Measurements from ENCODE around the gene MTCH2.
"Not testable (repeated sequence)": the region's sequence is repeated elsewhere in the genome, so short reads cannot be mapped to it uniquely, and the experiment has no call there.

MTCH2 gene
- 16.6 to 24.4 (median 18.6) reads per million in 3 donors for total RNA-seq

DNA sequence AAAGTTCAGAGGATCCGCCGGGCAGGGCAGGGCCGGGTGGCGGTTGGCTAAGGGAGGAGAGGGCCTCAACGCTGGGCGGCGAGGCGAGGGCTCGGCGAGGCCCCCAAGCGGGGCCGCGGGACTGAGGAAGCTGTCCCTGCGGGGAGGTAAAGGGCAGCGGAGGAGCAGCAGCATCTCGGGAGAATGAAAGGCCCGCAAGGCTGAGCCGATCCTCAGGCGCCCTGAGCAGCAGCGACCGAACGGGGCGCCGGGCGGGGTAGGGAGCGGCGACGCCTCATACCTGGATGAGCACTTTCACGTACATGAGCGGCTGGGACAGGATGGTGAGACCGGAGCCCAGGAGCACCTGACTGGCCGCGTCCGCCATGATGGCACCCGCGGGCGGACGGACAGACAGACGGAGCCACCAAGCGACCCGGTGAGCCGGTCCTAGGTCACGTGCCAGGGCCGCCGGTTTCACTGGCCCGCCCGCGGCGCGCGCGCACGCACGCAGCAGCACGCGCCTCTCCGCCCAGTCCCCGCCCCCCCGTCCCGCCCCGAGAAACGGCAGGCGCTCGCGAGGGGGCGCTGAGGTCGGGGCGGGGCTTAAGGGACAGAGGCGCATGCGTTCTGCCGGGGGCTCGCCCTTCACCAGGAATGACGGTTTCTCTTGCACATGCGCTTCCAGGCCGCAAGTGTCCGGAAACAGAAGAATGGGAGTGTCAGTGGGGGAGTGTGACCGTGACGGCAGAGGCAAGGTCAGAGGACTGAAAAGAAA is at the start of gene MTCH2:
Gene MTCH2, minus strand, starts transcription at position 461 of the 757 bp plus-strand sequence. Its CDS starts 94 bp downstream, at position 367.
- Histone ChIP-seq H3K4me1 (ENCODE audit: control insufficient read depth, insufficient read depth, low read length, poor library complexity, severe bottlenecking) (peaks cover 7% of the 10 kb centered on the region), H3K4me3 (ENCODE audit: insufficient read depth, low read depth, low read length, poor library complexity, severe bottlenecking) (peak within 1 kb of the TSS; percentile 66), H3K27ac (ENCODE audit: insufficient read depth, low read length, poor library complexity, severe bottlenecking) (peak within 1 kb of the TSS; percentile 80), H3K9me3 (ENCODE audit: control insufficient read depth, low read length) (no peaks in the 10 kb centered on the region), H3K36me3 (ENCODE audit: control insufficient read depth, insufficient read depth, low read length) (peaks cover 10% of the 10 kb centered on the region), H3K27me3 (replicated peaks; ENCODE audit: control insufficient read depth, insufficient read depth, low read length, poor library complexity, severe bottlenecking) (no peaks in the 10 kb centered on the region)
- DNase-seq: peak; percentile 93 to 94 (median 94)

DNA sequence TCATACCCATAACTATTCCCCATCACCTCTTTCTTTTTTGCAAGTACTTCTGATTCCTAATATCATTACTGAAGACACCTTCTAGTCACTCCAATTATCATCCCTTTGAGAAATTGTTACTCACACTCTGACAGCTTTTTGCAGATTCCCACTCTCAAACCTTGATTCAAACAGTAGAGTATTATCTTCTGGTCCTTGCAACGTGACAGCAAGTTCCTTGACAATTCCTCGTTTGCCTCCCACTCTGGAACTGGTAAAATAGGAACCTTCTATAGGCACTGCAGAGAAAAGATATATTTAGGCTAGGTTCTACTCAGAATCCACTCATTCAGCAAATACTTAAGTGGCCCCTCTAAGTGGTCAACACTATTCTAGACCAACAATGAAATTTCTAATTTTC is 49.6 kb upstream of the MTCH2 start:
- no peak for DNase-seq
- H3K36me3 ChIP-seq (ENCODE audit: control insufficient read depth, insufficient read depth, low read length): no peaks in the 10 kb centered on the region

DNA sequence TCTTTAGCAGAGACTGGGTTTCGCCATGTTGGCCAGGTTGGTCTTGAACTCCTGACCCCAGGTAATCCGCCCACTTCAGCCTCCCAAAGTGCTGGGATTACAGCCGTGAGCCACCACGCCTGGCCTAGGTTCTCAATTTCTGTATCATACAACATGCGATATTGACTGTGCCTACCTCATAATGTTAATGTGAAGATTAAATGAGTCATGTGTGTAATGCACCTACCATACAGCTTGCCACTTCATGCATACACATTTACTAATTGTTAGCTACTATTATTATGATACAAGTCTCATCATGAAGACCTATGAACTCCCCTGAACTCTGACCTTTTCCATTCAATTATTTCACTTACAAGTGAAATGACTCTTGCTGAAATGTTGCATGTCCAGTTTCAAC is 47.1 kb upstream of the MTCH2 start:
- Histone ChIP-seq H3K9me3 (ENCODE audit: control insufficient read depth, low read length) (no peaks in the 10 kb centered on the region), H3K4me3 (ENCODE audit: insufficient read depth, low read depth, low read length, poor library complexity, severe bottlenecking) (no peak overlapping the region), H3K36me3 (ENCODE audit: control insufficient read depth, insufficient read depth, low read length) (no peaks in the 10 kb centered on the region), H3K27me3 (replicated peaks; ENCODE audit: control insufficient read depth, insufficient read depth, low read length, poor library complexity, severe bottlenecking) (no peaks in the 10 kb centered on the region), H3K27ac (ENCODE audit: insufficient read depth, low read length, poor library complexity, severe bottlenecking) (no peak overlapping the region), H3K4me1 (ENCODE audit: control insufficient read depth, insufficient read depth, low read length, poor library complexity, severe bottlenecking) (no peaks in the 10 kb centered on the region)
- no peak for DNase-seq

More for the DNA sequence above, 49.6 kb upstream of the MTCH2 start:
- Histone ChIP-seq H3K4me3 (ENCODE audit: insufficient read depth, low read depth, low read length, poor library complexity, severe bottlenecking) (no peak overlapping the region), H3K27ac (ENCODE audit: insufficient read depth, low read length, poor library complexity, severe bottlenecking) (no peak overlapping the region), H3K9me3 (ENCODE audit: control insufficient read depth, low read length) (no peaks in the 10 kb centered on the region), H3K4me1 (ENCODE audit: control insufficient read depth, insufficient read depth, low read length, poor library complexity, severe bottlenecking) (no peaks in the 10 kb centered on the region), H3K27me3 (replicated peaks; ENCODE audit: control insufficient read depth, insufficient read depth, low read length, poor library complexity, severe bottlenecking) (no peaks in the 10 kb centered on the region)

DNA sequence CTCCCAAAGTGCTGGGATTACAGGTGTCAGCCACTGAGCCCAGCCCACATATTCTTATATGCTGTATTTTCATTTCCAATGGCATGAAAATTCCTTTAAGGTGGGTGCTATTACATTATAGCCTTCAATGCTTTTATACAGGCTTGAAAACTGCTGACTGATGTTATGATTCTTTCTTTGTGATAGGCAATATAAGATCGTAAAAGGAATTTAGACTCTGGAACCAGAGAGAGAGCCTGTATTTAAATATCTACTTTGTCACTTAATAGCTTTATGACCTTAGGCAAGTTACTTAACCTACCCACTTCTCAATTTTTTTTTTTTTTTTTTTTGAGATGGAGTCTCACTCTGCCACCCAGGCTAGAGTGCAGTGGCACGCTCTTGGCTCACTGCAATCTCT is 46.6 kb upstream of the MTCH2 start:
- no peaks in the 10 kb centered on the region for H3K4me1 ChIP-seq (ENCODE audit: control insufficient read depth, insufficient read depth, low read length, poor library complexity, severe bottlenecking)
- H3K36me3 ChIP-seq (ENCODE audit: control insufficient read depth, insufficient read depth, low read length): no peaks in the 10 kb centered on the region
- H3K27me3 ChIP-seq (replicated peaks; ENCODE audit: control insufficient read depth, insufficient read depth, low read length, poor library complexity, severe bottlenecking): no peaks in the 10 kb centered on the region
- H3K9me3 ChIP-seq (ENCODE audit: control insufficient read depth, low read length): no peaks in the 10 kb centered on the region
- no peak overlapping the region for H3K4me3 ChIP-seq (ENCODE audit: insufficient read depth, low read depth, low read length, poor library complexity, severe bottlenecking)
- no peak overlapping the region for H3K27ac ChIP-seq (ENCODE audit: insufficient read depth, low read length, poor library complexity, severe bottlenecking)
- no peak for DNase-seq

DNA sequence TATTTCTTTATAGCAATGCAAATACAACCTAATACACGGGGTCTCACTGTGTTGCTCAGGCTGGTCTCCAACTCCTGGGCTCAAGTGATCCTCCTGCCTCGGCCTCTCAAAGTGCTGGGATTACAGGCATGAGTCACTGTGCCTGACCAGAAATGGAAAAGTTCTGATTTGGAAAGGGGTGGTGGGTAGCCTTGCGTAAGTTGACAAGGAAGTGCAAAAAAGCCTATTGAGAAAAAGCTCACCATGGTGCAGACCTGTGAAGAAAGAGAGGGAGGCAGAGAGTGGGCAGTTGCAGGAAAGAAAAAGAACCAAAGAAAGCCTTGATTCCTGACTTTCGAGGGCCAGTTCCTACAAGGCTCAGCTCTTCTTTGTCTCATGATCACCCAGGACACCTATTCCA is 45.8 kb upstream of the MTCH2 start:
- no peaks in the 10 kb centered on the region for H3K36me3 ChIP-seq (ENCODE audit: control insufficient read depth, insufficient read depth, low read length)
- no peak for DNase-seq
- no peak overlapping the region for H3K27ac ChIP-seq (ENCODE audit: insufficient read depth, low read length, poor library complexity, severe bottlenecking)
- H3K4me1 ChIP-seq (ENCODE audit: control insufficient read depth, insufficient read depth, low read length, poor library complexity, severe bottlenecking): no peaks in the 10 kb centered on the region
- H3K9me3 ChIP-seq (ENCODE audit: control insufficient read depth, low read length): no peaks in the 10 kb centered on the region
- H3K4me3 ChIP-seq (ENCODE audit: insufficient read depth, low read depth, low read length, poor library complexity, severe bottlenecking): no peak overlapping the region
- no peaks in the 10 kb centered on the region for H3K27me3 ChIP-seq (replicated peaks; ENCODE audit: control insufficient read depth, insufficient read depth, low read length, poor library complexity, severe bottlenecking)

DNA sequence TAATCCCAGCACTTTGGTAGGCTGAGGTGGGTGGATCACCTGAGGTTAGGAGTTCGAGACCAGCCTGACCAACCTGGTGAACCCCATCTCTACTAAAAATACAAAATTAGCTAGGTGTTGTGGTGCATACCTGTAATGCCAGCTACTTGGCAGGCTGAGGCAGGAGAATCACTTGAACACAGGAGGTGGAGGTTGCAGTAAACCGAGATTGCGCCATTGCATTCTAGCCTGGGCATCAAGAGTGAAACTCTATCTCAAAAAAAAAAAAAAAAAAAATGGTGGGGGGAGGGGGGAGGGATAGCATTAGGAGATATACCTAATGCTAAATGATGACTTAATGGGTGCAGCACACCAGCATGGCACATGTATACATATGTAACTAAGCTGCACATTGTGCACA is 44.3 kb upstream of the MTCH2 start:
- not testable (repeated sequence) for H3K9me3 ChIP-seq (ENCODE audit: control insufficient read depth, low read length); DNase-seq; H3K36me3 ChIP-seq (ENCODE audit: control insufficient read depth, insufficient read depth, low read length); H3K27ac ChIP-seq (ENCODE audit: insufficient read depth, low read length, poor library complexity, severe bottlenecking); H3K4me3 ChIP-seq (ENCODE audit: insufficient read depth, low read depth, low read length, poor library complexity, severe bottlenecking); H3K27me3 ChIP-seq (replicated peaks; ENCODE audit: control insufficient read depth, insufficient read depth, low read length, poor library complexity, severe bottlenecking); H3K4me1 ChIP-seq (ENCODE audit: control insufficient read depth, insufficient read depth, low read length, poor library complexity, severe bottlenecking)

DNA sequence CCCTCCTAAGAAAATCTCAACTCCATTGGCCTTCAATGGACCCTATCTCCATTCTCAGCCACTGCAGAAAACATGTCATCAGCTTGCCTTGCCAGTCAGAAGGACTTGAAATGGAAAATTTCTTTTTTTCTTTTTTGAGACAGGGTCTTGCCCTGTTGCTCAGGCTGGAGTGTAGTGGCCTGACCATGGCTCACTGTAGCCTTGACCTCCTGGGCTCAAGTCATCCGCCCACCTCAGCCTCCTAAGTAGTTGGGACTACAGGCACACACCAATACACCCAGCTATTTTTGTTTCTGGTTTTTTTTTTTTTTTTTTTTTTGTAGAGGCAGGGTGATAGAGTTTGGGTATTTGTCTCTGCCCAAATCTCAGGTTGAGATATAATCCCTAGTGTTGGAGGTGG is 43.8 kb upstream of the MTCH2 start:
- Histone ChIP-seq H3K9me3 (ENCODE audit: control insufficient read depth, low read length) (no peaks in the 10 kb centered on the region), H3K36me3 (ENCODE audit: control insufficient read depth, insufficient read depth, low read length) (no peaks in the 10 kb centered on the region), H3K4me1 (ENCODE audit: control insufficient read depth, insufficient read depth, low read length, poor library complexity, severe bottlenecking) (no peaks in the 10 kb centered on the region), H3K4me3 (ENCODE audit: insufficient read depth, low read depth, low read length, poor library complexity, severe bottlenecking) (no peak overlapping the region), H3K27me3 (replicated peaks; ENCODE audit: control insufficient read depth, insufficient read depth, low read length, poor library complexity, severe bottlenecking) (no peaks in the 10 kb centered on the region), H3K27ac (ENCODE audit: insufficient read depth, low read length, poor library complexity, severe bottlenecking) (no peak overlapping the region)
- no peak for DNase-seq

DNA sequence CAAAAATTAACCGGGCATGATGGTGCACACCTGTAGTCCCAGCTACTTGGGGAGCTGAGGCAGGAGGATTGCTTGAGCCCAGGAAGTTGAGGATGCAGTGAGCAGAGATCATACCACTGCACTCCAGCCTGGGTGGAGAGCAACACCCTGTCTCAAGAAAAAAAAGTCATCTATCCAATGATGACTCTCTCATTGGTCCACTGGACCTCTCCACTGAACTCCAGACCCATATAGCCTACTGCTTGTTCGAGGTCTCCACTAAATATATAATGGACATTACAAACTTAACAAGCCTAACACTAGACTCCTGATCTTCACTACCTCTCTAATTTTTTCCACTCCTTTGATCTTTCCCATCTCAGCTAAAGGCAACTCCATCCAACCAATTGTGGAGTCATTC is 33.5 kb upstream of the MTCH2 start:
- no peak overlapping the region for H3K4me3 ChIP-seq (ENCODE audit: insufficient read depth, low read depth, low read length, poor library complexity, severe bottlenecking)
- no peak for DNase-seq
- no peaks in the 10 kb centered on the region for H3K36me3 ChIP-seq (ENCODE audit: control insufficient read depth, insufficient read depth, low read length)
- no peaks in the 10 kb centered on the region for H3K4me1 ChIP-seq (ENCODE audit: control insufficient read depth, insufficient read depth, low read length, poor library complexity, severe bottlenecking)
- no peaks in the 10 kb centered on the region for H3K27me3 ChIP-seq (replicated peaks; ENCODE audit: control insufficient read depth, insufficient read depth, low read length, poor library complexity, severe bottlenecking)
- no peak overlapping the region for H3K27ac ChIP-seq (ENCODE audit: insufficient read depth, low read length, poor library complexity, severe bottlenecking)
- H3K9me3 ChIP-seq (ENCODE audit: control insufficient read depth, low read length): no peaks in the 10 kb centered on the region

DNA sequence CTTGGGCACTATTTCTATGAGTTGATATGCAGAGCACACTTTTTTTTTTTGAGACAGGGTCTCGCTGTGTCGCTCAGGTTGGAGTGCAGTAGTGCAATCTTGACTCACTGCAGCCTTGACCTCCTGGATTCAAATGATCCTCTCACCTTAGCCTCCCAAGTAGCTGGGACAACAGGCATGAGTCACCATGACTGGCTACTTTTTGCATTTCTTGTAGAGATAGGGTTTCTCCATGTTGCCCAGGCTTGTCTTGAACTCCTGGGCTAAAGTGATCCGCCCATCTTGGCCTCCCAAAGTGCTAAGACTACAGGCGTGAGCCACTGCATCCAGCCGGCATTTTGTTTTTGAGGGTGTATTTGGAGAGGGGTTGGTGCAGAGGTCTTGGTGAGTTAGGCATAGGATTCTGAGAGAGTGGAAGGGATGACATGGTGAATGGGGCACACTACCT is 29.9 kb upstream of the MTCH2 start:
- Histone ChIP-seq H3K27me3 (replicated peaks; ENCODE audit: control insufficient read depth, insufficient read depth, low read length, poor library complexity, severe bottlenecking) (no peaks in the 10 kb centered on the region), H3K4me3 (ENCODE audit: insufficient read depth, low read depth, low read length, poor library complexity, severe bottlenecking) (no peak overlapping the region)
- DNase-seq: no peak

DNA sequence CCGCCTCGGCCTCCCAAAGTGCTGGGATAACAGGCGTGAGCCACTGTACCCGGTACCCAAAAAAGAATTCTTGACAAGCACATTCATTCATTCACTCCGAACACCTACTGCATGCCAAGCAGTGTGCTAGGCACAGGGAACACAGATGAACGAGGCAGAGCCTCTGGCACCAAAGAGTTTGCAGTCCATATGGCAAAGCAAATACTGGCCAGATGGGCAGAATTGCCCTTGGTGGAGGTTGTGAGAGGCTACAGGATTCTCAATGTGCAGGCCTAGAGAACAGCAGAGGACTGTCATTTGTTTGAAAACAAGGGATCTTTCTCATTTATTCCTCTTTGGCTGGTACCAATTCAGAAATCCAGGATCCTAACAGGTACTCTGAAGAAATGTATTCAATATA is 27.5 kb upstream of the MTCH2 start:
- Histone ChIP-seq H3K27ac (ENCODE audit: insufficient read depth, low read length, poor library complexity, severe bottlenecking) (no peak overlapping the region), H3K27me3 (replicated peaks; ENCODE audit: control insufficient read depth, insufficient read depth, low read length, poor library complexity, severe bottlenecking) (no peaks in the 10 kb centered on the region), H3K4me1 (ENCODE audit: control insufficient read depth, insufficient read depth, low read length, poor library complexity, severe bottlenecking) (no peaks in the 10 kb centered on the region), H3K9me3 (ENCODE audit: control insufficient read depth, low read length) (no peaks in the 10 kb centered on the region), H3K36me3 (ENCODE audit: control insufficient read depth, insufficient read depth, low read length) (no peaks in the 10 kb centered on the region), H3K4me3 (ENCODE audit: insufficient read depth, low read depth, low read length, poor library complexity, severe bottlenecking) (no peak overlapping the region)
- DNase-seq: no peak

More for the DNA sequence above, 29.9 kb upstream of the MTCH2 start:
- H3K27ac ChIP-seq (ENCODE audit: insufficient read depth, low read length, poor library complexity, severe bottlenecking): no peak overlapping the region
- no peaks in the 10 kb centered on the region for H3K4me1 ChIP-seq (ENCODE audit: control insufficient read depth, insufficient read depth, low read length, poor library complexity, severe bottlenecking)
- no peaks in the 10 kb centered on the region for H3K9me3 ChIP-seq (ENCODE audit: control insufficient read depth, low read length)
- H3K36me3 ChIP-seq (ENCODE audit: control insufficient read depth, insufficient read depth, low read length): no peaks in the 10 kb centered on the region

Data from effector memory CD4-positive, alpha-beta T cell (primary cell).